A673 (cell line): Measurements from ENCODE around the gene RNF17.

Experiments
- EZH2 ChIP-seq: fragments of 200-600 bp; sonication (generic); IDR thresholded peaks from 2 replicates; pipeline ENCODE4 v1.6.1; 2017; ENCODE audit warnings: borderline replicate concordance, low read depth, mild to moderate bottlenecking, mixed read lengths, antibody characterized with exemption, low read length; ENCODE audit not compliant: poor library complexity, severe bottlenecking
- TF ChIP-seq, protein P1 (sequence below): fragments of 300-800, 200-600 bp; sonication (generic); conservative IDR thresholded peaks from 2 replicates; pipeline ENCODE4 v1.5.1; 2017; ENCODE audit warnings: low read depth, mild to moderate bottlenecking, antibody characterized with exemption, low read length, moderate library complexity, mixed read lengths

DNA sequence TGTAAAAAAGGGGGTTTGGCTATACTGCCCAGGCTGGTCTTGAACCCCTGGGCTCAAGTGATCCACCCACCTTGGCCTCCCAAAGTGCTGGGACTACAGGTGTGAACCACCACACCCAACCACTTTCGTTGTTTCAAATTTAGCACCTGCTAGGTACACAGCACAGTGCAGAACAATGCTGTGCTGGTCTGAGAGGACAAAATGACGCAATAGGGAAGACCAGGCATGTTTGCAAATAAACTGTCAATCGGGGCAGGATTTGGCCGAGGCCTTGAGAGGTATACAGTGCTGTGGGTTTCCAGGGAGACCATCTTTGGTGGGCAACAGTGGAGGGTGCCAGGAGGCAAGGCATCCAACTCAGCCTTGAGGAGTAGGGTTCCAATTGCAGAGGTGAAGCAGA is 46.8 kb upstream of the RNF17 start:
- TF ChIP-seq, protein P1, sequence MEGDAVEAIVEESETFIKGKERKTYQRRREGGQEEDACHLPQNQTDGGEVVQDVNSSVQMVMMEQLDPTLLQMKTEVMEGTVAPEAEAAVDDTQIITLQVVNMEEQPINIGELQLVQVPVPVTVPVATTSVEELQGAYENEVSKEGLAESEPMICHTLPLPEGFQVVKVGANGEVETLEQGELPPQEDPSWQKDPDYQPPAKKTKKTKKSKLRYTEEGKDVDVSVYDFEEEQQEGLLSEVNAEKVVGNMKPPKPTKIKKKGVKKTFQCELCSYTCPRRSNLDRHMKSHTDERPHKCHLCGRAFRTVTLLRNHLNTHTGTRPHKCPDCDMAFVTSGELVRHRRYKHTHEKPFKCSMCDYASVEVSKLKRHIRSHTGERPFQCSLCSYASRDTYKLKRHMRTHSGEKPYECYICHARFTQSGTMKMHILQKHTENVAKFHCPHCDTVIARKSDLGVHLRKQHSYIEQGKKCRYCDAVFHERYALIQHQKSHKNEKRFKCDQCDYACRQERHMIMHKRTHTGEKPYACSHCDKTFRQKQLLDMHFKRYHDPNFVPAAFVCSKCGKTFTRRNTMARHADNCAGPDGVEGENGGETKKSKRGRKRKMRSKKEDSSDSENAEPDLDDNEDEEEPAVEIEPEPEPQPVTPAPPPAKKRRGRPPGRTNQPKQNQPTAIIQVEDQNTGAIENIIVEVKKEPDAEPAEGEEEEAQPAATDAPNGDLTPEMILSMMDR, result no peak
- no peak for TF ChIP-seq EZH2
